ENCODE measurements around the gene ENDOU. TPM values are rescaled to one million over a fixed set of nuclear protein-coding genes. Genes with fewer than 3 reads are reported as not detected.

ENDOU gene
- total RNA-seq, 1 experiment from 2014 or later = 0.43 TPM

DNA sequence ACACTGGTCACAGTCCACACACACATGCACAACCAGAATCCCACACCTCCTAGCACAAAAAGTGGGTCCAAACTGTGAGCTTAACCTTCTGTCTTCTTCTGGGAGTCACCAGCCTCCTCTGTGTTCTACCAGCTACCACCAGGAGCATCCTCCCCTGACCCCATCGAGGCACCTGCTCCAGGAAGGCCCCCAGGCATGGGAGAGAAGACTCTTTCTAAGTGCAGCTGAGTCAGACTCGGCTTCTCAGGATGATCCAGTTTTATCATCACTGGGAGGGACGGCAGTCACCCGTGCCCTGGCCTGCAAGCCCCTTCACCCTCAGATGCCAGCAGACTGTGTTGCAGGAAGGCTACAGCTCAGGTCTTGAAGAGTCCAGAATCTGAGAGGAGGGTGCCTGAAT, 7.9 kb upstream of the ENDOU start:
- H3K9me3 ChIP-seq = no peaks in the 10 kb centered on the region
- no peaks in the 10 kb centered on the region for H3K27me3 Mint-ChIP-seq (ENCODE audit: insufficient read depth, unreplicated experiment)
- H3K36me3 Mint-ChIP-seq (ENCODE audit: insufficient read depth, unreplicated experiment) = peaks cover 5% of the 10 kb centered on the region
- TF ChIP-seq, protein P1, sequence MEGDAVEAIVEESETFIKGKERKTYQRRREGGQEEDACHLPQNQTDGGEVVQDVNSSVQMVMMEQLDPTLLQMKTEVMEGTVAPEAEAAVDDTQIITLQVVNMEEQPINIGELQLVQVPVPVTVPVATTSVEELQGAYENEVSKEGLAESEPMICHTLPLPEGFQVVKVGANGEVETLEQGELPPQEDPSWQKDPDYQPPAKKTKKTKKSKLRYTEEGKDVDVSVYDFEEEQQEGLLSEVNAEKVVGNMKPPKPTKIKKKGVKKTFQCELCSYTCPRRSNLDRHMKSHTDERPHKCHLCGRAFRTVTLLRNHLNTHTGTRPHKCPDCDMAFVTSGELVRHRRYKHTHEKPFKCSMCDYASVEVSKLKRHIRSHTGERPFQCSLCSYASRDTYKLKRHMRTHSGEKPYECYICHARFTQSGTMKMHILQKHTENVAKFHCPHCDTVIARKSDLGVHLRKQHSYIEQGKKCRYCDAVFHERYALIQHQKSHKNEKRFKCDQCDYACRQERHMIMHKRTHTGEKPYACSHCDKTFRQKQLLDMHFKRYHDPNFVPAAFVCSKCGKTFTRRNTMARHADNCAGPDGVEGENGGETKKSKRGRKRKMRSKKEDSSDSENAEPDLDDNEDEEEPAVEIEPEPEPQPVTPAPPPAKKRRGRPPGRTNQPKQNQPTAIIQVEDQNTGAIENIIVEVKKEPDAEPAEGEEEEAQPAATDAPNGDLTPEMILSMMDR (IDR thresholded peaks at IDR 0.05; ENCODE audit: insufficient read depth in 1 of 2, low read depth in 1 of 2, low read length in 1 of 2, severe bottlenecking in 1 of 2, unreplicated experiment in 1 of 2) = no peak
- no peaks in the 10 kb centered on the region for H3K27me3 ChIP-seq (replicated peaks; ENCODE audit: control insufficient read depth, insufficient read depth, low read length)
- H3K27ac Mint-ChIP-seq (ENCODE audit: unreplicated experiment) = no peak overlapping the region
- H3K4me3 ChIP-seq (ENCODE audit: low read depth, low read length) = no peak overlapping the region
- H3K9me3 Mint-ChIP-seq (ENCODE audit: unreplicated experiment) = no peaks in the 10 kb centered on the region
- ChIA-PET CTCF (interaction anchor here (1.5 to 2.8 kb wide), 3 partner anchors 11 to 106 kb away, joined by 3 to 14 read pairs (median 4); no protein-coding TSS in a partner anchor), POLR2A (no interaction called here)
- BruUV-seq (replicated peaks) = no TSS peak
- DNase-seq = no peak
- intact Hi-C loops (cut with micrococcal nuclease; ENCODE audit: unreplicated experiment) = no loop called here
- no peak overlapping the region for H3K4me3 Mint-ChIP-seq (ENCODE audit: unreplicated experiment)
- no peaks in the 10 kb centered on the region for H3K4me1 ChIP-seq
- no peaks in the 10 kb centered on the region for H3K36me3 ChIP-seq (ENCODE audit: control insufficient read depth, insufficient read depth, low read length)
- H3K4me1 Mint-ChIP-seq (ENCODE audit: low read depth, unreplicated experiment) = no peaks in the 10 kb centered on the region

DNA sequence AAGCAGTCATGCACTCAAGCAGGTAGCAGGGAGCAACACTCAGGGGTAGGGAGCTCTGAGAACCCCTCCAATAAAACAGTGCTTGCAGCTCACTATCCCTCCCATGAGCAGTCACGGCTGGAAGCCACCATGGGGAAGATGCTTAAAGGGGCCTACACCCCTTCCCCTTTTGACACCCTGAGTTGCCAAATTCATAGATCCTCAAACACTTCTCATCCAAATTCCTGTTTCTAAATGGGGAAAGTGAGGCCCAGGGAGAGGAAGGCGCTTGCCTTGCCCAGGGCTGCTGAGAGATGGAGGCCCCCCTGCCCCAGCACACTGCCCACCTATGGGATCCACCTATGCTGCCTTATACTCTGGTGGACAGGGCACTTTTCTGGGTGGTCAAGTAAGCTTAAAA, 7.2 kb upstream of the ENDOU start:
- Mint-ChIP-seq H3K4me1 (ENCODE audit: low read depth, unreplicated experiment) (no peaks in the 10 kb centered on the region), H3K27ac (ENCODE audit: unreplicated experiment) (no peak overlapping the region), H3K9me3 (ENCODE audit: unreplicated experiment) (no peaks in the 10 kb centered on the region), H3K27me3 (ENCODE audit: insufficient read depth, unreplicated experiment) (no peaks in the 10 kb centered on the region), H3K4me3 (ENCODE audit: unreplicated experiment) (no peak overlapping the region), H3K36me3 (ENCODE audit: insufficient read depth, unreplicated experiment) (peaks cover 5% of the 10 kb centered on the region)
- intact Hi-C loops (cut with micrococcal nuclease; ENCODE audit: unreplicated experiment) = no loop called here
- Histone ChIP-seq H3K9me3 (no peaks in the 10 kb centered on the region), H3K27me3 (replicated peaks; ENCODE audit: control insufficient read depth, insufficient read depth, low read length) (no peaks in the 10 kb centered on the region), H3K36me3 (ENCODE audit: control insufficient read depth, insufficient read depth, low read length) (no peaks in the 10 kb centered on the region), H3K4me3 (ENCODE audit: low read depth, low read length) (no peak overlapping the region), H3K4me1 (no peaks in the 10 kb centered on the region)
- BruUV-seq (replicated peaks) = no TSS peak
- POLR2A ChIA-PET = no interaction called here
- CTCF ChIA-PET = interaction anchor here (1.5 to 2.8 kb wide), 3 partner anchors 11 to 106 kb away, joined by 3 to 14 read pairs (median 4); no protein-coding TSS in a partner anchor
- TF ChIP-seq, protein P1 (IDR thresholded peaks at IDR 0.05; ENCODE audit: insufficient read depth in 1 of 2, low read depth in 1 of 2, low read length in 1 of 2, severe bottlenecking in 1 of 2, unreplicated experiment in 1 of 2) = no peak
- DNase-seq = no peak

DNA sequence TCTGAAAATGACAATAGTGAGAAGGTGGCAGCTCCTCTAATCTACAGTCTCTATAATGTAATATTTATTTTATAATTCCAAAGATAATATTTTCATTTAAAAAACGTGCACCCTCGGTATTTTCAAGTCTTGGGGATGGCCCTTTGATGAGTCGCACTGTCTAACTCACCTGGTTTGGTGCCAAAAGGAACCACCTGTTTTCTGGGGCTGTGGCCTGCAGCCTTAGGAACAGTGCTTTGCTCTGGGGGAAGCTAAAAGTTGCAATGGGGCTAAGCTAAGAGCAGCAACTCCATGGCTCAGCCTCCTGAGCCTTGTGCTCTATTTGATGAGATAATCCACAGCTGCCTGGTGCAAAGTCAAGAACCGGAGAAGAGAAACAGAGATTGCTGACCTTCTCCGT, 6.4 kb upstream of the ENDOU start:
- H3K27me3 ChIP-seq (replicated peaks; ENCODE audit: control insufficient read depth, insufficient read depth, low read length) = no peaks in the 10 kb centered on the region
- TF ChIP-seq, protein P1 (IDR thresholded peaks at IDR 0.05; ENCODE audit: insufficient read depth in 1 of 2, low read depth in 1 of 2, low read length in 1 of 2, severe bottlenecking in 1 of 2, unreplicated experiment in 1 of 2) = no peak
- no peak overlapping the region for H3K27ac Mint-ChIP-seq (ENCODE audit: unreplicated experiment)
- no peaks in the 10 kb centered on the region for H3K36me3 ChIP-seq (ENCODE audit: control insufficient read depth, insufficient read depth, low read length)
- no peaks in the 10 kb centered on the region for H3K4me1 ChIP-seq
- ChIA-PET CTCF (interaction anchor here (0.9 to 2.8 kb wide), 3 partner anchors 10 to 107 kb away, joined by 3 to 14 read pairs (median 3); no protein-coding TSS in a partner anchor), POLR2A (no interaction called here)
- no peak overlapping the region for H3K4me3 ChIP-seq (ENCODE audit: low read depth, low read length)
- no TSS peak for BruUV-seq (replicated peaks)
- intact Hi-C loops (cut with micrococcal nuclease; ENCODE audit: unreplicated experiment) = no loop called here
- no peaks in the 10 kb centered on the region for H3K27me3 Mint-ChIP-seq (ENCODE audit: insufficient read depth, unreplicated experiment)
- no peaks in the 10 kb centered on the region for H3K9me3 ChIP-seq
- H3K36me3 Mint-ChIP-seq (ENCODE audit: insufficient read depth, unreplicated experiment) = peaks cover 5% of the 10 kb centered on the region
- no peak overlapping the region for H3K4me3 Mint-ChIP-seq (ENCODE audit: unreplicated experiment)
- DNase-seq = no peak
- no peaks in the 10 kb centered on the region for H3K9me3 Mint-ChIP-seq (ENCODE audit: unreplicated experiment)
- no peaks in the 10 kb centered on the region for H3K4me1 Mint-ChIP-seq (ENCODE audit: low read depth, unreplicated experiment)
